Coronary artery (tissue), 2 donors: ENCODE results near the gene TMEM125.

Experiments used
- DNase-seq: peaks from one replicate; pipeline ENCODE4 v3.0.0-alpha.2; 2017; ENCODE audit warnings: low spot score
- H3K27ac ChIP-seq, 2 donors: fragments of 200-600 bp; sonication (generic); one replicate each; pipeline ENCODE4 v1.5.1; 2016 to 2019
- H3K4me3 ChIP-seq: fragments of 200-600 bp; sonication (generic); 2 replicates; pipeline ENCODE4 v1.5.1; 2016; ENCODE audit warnings: mild to moderate bottlenecking, moderate library complexity
- TF ChIP-seq, protein P1 (sequence below): fragments of 200-600 bp; sonication (generic); IDR thresholded peaks from one replicate; pipeline ENCODE4 v1.5.1; 2019; ENCODE audit warnings: antibody characterized with exemption

The TMEM125 gene

DNA sequence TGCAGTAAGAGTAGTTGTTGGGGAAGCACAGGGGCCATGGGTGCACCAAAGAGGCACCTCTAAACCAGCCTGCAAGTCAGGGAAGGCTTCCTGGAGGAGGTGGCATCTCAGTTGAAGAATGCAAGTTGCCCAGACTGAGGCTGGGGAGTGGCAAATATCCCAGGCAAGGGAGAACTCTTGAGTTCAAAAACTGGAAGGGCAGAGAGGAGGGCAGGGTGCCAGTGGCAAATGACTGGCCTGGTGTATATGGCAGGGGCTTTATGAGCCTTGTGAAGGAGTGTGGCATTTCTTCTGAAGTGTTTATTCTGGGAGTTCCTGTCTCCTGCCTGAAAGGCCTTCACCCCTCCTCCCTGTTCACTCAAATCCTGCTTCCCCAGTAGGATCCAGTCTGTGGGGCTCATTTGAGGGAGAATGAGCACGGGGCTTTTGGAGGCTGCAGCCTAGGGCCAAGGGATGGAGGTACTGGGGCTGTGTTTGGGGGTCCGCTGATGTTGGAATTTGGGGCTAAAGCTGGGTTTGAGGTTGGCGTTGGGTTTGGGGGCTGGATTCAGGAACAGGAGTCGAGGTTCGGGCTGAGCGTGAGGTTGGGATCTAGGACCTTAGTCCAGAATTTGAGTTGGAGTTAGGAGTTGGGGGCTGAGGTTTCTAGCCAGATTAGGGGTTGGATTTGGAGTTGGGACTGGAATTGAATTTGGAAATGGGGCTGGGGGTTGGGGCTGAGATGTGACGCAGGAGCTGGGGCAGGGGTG is at the start of gene TMEM125:
TSS of gene TMEM125 (plus strand) at position 357 of the 749 bp plus-strand sequence. CDS start 2,740 bp downstream, outside the sequence.
- TF ChIP-seq, protein P1, sequence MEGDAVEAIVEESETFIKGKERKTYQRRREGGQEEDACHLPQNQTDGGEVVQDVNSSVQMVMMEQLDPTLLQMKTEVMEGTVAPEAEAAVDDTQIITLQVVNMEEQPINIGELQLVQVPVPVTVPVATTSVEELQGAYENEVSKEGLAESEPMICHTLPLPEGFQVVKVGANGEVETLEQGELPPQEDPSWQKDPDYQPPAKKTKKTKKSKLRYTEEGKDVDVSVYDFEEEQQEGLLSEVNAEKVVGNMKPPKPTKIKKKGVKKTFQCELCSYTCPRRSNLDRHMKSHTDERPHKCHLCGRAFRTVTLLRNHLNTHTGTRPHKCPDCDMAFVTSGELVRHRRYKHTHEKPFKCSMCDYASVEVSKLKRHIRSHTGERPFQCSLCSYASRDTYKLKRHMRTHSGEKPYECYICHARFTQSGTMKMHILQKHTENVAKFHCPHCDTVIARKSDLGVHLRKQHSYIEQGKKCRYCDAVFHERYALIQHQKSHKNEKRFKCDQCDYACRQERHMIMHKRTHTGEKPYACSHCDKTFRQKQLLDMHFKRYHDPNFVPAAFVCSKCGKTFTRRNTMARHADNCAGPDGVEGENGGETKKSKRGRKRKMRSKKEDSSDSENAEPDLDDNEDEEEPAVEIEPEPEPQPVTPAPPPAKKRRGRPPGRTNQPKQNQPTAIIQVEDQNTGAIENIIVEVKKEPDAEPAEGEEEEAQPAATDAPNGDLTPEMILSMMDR = no peak
- Histone ChIP-seq H3K27ac (no peak within 1 kb of the TSS), H3K4me3 (peak within 1 kb of the TSS; percentile 30)
- peak; percentile 14 for DNase-seq

DNA sequence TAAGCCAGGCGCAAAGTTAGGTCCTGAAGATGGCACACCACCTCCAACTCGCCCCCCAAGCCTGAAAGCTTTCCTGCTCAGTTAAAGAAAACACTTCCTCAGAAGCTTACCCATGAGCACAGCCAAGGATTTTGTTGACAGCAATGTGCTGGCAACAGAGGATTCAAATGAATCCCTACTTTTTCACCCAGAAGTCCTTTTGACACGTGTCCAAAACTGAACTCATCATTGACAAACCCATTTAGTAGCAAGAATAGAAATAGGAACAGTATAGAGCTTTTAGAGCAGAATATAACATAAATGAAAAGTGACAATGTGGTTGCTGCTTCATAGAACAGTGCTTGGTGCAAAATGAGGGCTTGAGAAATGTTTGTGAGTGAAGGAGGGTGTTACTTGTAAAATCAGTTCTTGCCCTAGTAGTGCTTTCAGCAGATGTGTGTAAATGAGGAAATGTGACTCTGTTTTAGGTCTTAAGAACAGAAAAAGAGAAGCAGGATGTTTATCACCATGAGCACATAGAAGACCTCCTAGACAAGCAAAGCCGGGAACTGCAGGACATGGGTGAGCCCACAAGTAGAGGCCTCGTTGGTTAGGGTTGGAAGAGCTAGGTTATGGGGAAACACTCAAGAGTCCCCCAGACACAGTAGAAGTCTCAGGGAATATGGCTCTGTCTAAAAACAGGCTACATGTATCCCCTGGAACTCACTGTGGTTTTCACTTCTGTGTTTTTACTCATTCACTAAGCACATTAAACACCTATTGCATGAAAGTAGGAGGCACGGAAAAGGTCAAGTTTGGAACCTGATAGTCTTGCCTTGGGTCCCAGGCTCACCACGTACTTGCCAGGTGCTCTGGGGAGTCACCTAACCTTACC is 48.6 kb upstream of the TMEM125 start:
- no peak overlapping the region for H3K4me3 ChIP-seq
- TF ChIP-seq, protein P1 = no peak
- DNase-seq = no peak
- H3K27ac ChIP-seq = no peak overlapping the region

DNA sequence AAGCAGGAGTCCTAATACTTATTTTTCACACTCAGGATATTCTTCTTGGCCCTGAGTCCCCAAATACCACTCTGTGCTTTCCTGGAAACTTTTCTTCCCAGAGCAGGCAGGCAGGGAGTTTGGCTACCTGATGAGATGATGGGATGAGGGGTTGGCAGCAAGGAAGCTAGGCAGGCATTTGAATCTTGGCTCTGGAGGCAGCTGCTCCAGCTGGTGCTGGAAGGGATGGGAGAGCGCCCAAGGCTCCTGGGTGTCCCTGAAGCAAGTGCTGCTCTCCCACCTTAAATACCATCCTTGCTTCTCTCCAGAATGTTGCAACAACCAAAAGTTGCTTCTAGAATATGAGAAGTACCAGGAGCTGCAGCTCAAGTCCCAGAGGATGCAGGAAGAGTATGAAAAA is 48.0 kb upstream of the TMEM125 start:
- DNase-seq = no peak
- TF ChIP-seq, protein P1 = no peak
- H3K4me3 ChIP-seq = no peak overlapping the region
- H3K27ac ChIP-seq = no peak overlapping the region

GRCh38 chr1:43222879-43223278 is 46.9 kb upstream of the TMEM125 start:
- TF ChIP-seq, protein P1 = no peak
- no peak for DNase-seq
- no peak overlapping the region for H3K4me3 ChIP-seq
- no peak overlapping the region for H3K27ac ChIP-seq

GRCh38 chr1:43225168-43225567 is 44.6 kb upstream of the TMEM125 start:
- Histone ChIP-seq H3K27ac (no peak overlapping the region), H3K4me3 (no peak overlapping the region)
- no peak for DNase-seq
- TF ChIP-seq, protein P1 = no peak

- H3K27ac ChIP-seq = no peak overlapping the region
- no peak overlapping the region for H3K4me3 ChIP-seq
- no peak for DNase-seq
- TF ChIP-seq, protein P1 = peak; percentile 87
Observed at GRCh38 chr1:43227143-43227764, 42.5 kb upstream of the TMEM125 start.
